MV-4-11 (cell line): ENCODE data around the gene MECP2.

Source experiments
- DNase-seq: peaks from one replicate; lab custom pipeline; 2025; lab: John Stamatoyannopoulos, UW

Gene MECP2

DNA sequence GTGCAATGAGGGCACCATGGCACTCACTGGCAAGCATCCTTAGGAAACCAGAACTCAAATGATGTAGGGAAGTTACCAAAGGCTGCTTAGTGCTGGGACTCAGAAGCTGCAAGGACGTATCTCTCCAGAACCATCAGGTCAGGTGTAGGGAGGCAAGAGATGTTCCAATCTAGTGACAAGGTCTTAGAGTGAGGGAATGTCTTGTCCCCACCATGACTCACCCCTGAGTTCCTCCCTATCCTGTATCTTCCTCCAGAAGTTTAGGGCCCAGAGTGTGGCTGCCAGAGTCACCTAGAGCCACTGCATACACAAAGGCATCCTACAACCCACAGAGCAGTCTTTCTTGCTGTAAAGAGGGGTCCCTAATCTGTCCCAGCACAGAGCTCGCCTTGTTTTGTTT lies 63.7 kb downstream of the MECP2 start:
- no peak for DNase-seq

DNA sequence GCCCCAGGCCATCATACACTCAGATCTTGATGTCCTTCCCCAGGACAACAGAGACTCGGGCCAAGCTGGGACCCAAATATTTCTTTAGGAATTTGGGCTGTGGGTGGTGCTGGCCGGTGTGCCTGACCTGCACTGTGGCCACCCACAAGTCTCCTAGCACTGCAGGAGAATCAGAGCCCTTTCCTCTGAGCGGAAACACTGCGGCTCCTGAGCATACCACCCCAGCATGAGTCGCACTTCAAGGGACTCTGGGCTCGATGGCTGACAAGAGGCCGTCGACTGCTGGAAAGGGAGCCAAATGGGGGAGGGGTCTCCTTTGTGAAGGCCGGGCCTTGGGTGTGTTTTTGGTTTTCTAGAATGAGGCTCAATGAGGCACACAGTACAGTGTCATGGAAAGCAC lies 64.9 kb downstream of the MECP2 start:
- DNase-seq = no peak

DNA sequence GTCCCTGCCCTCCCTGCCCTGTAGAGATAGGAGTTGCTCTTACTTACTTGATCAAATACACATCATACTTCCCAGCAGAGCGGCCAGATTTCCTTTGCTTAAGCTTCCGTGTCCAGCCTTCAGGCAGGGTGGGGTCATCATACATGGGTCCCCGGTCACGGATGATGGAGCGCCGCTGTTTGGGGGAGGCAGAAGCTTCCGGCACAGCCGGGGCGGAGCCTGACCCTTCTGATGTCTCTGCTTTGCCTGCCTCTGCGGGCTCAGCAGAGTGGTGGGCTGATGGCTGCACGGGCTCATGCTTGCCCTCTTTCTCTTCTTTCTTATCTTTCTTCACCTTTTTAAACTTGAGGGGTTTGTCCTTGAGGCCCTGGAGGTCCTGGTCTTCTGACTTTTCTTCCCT lies 65.4 kb downstream of the MECP2 start:
- DNase-seq = no peak

DNA sequence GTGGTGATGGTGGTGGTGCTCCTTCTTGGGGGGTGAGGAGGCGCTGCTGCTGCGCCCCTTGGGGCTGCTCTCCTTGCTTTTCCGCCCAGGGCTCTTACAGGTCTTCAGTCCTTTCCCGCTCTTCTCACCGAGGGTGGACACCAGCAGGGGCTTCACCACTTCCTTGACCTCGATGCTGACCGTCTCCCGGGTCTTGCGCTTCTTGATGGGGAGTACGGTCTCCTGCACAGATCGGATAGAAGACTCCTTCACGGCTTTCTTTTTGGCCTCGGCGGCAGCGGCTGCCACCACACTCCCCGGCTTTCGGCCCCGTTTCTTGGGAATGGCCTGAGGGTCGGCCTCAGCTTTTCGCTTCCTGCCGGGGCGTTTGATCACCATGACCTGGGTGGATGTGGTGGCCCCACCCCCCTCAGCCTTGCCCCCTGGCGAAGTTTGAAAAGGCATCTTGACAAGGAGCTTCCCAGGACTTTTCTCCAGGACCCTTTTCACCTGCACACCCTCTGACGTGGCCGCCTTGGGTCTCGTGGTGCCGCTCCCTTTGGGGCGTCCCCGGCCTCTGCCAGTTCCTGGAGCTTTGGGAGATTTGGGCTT lies 66.7 kb downstream of the MECP2 start:
- no peak for DNase-seq

DNA sequence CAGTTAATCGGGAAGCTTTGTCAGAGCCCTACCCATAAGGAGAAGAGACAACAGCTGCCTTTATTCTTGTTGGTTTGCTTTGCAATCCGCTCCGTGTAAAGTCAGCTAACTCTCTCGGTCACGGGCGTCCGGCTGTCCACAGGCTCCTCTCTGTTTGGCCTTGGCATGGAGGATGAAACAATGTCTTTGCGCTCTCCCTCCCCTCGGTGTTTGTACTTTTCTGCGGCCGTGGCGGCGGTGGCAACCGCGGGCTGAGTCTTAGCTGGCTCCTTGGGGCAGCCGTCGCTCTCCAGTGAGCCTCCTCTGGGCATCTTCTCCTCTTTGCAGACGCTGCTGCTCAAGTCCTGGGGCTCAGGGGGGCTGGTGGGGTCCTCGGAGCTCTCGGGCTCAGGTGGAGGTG lies 67.3 kb downstream of the MECP2 start:
- no peak for DNase-seq

DNA sequence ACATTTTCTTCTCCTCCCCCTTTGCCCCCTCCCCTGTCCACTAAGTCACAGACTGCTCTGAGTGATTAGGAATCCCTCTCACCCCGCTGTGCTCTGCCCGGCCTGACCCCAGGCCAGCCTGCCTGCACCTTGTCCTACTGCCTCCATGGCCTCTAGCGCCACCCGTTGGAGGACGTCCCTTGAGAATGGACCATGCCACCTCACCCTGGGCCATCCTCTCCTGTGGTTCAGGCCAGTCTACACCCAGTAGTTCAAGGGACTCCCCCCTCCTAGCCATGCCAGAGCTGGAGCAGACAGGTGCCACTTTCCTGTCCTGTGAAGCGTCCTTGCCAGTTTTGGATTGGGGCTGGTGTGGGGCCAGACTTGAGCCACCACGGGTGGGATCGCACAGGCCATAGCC lies 68.1 kb downstream of the MECP2 start:
- DNase-seq = no peak

DNA sequence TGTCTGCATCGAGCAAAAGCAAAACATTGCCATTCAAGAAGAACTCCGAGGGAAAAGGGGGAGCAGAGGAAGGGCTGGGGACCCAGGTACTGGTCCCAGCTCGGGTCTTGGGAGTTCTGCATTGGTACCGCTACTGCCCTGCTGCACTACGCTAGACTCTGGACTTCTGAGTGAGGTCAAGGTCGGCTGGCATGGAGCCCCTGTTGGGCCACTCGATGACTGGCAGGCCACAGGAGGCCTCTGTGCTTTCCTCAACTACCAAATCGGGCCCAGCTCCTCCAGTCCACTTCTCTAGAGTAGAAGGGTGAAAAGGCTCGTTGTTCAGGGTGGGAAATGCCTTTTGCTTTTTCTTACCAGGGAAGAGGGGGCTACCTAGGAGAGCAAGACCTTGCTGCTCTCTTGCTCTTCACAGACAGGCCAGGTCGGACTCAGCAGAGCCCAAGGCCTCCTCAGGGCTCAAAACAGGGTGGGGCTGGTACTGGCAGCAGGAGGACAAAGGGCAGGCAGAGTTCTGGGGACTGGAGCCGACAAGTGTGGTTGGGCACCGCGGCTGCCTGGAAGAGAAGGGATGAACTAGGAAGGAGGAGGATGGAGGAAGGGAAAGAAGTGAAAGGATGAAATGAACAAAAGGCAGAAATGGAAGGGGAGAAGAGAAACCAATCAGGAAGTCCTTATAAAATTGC lies 68.9 kb downstream of the MECP2 start:
- no peak for DNase-seq

DNA sequence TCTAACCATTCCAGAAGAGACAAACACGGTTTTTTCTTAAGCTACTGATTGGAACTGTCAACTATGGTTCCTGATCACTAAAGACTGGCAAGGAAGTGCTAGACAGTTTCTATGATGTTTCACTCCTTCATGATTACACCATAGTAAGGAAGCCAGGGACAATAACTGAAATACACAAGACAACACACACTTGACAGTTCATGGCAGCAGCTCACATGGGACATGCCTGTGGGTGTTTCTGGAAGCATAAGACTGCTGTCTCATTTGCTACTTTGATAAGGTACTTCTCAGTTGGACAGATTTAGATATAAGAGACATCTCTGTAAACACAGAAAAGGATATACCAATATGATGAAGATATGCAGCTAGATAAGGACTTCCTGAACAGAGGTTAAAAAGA lies 69.5 kb downstream of the MECP2 start:
- DNase-seq = no peak

DNA sequence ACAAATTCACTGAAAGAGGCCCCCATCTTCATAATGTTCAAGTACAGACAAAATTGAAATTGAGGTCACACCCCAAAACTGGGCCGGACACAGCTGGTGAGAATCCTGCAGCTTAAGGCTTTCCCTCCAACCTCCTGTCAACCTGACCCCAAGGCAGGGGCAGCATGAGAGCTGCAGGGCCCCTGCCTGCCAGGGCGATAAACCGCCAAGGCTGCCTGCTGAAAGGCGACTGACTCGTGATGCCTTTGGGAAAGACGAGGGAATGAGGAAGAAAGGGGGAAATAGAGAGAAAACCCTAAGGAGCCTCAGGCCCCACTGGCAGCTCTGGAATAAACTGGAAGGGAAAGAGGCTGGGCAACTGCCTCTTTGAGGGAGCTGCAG lies 70.5 kb downstream of the MECP2 start:
- DNase-seq = no peak

DNA sequence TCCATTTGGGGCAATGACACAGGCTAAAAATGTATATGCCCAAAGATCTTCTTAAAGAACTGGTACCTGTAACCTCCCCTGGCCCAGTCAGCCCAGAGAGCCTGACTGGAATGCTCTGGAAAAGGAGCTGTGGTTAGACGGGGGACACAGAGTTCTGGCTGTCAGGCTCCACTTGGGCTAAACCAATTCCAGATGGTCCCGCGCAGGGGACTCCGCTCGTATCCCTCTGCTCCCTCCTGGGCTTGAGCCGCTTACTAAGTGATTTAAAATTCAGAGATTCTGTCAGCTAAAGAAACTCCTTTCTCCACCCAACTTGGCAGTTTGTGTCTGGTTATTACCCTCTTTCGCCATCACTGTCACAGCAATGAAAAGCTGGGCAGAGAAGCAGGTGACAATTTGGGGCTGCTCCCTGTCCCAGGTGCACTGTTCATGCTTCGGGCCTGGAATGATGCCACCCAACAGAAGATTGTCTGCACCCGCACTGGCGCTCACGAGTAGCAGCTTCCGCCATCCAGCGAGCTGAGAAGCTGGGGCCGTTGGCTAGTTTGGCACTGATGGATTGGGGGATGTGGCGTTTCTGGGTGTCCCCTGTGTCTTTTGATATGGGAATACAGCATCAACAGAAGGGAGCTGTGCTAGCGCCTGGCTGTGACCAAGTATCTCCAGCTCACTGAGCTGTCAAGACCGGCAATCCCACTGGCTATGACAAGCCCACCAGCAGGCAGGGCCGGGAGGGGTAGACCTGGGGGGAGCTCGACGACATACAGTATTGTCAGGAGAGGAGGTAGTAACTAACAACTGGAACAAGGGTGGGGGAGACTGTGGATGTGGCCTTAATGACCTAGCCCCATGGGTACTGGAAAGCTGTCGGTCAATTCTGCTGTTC lies 71.1 kb downstream of the MECP2 start:
- no peak for DNase-seq

DNA sequence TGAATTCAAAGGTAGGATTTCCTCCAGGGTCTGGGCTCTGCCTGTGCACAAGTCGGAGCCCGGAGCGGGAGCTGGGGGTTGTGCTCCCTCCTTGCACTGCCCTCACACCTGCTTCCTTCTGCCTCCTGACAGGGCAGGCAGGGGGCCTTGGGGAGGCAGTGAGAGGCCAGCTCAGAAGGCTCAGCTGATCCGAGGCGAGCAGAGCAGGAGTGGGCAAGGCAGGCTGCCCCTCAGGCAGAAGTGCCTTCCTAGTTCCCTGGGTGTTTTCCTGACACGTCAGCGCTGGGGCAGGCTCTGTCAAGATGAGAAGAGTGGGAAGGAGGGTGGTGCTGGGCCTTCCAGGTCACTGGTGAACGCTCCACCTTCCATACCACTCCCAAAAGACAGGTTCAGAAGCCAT lies 72.3 kb downstream of the MECP2 start:
- DNase-seq = no peak

DNA sequence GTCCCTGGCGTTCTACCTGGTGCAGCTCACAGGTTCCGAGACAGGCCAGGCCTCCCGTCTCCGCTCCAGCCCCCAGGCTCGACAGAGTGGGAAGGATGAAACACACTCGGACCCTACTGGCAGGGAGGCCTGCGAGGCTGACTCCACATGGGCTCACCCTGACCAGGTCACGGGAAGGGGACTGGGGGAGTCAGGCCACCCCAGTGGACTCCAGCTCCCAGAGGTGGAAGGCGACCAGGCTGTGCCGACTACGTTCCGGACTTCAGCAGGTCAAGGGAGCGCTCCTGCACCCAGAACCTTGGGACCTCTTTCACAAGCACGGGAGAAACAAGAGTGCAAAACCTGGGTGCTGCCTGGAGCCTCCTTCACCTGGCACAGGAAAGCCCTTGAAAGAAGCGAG lies 73.2 kb downstream of the MECP2 start:
- no peak for DNase-seq

DNA sequence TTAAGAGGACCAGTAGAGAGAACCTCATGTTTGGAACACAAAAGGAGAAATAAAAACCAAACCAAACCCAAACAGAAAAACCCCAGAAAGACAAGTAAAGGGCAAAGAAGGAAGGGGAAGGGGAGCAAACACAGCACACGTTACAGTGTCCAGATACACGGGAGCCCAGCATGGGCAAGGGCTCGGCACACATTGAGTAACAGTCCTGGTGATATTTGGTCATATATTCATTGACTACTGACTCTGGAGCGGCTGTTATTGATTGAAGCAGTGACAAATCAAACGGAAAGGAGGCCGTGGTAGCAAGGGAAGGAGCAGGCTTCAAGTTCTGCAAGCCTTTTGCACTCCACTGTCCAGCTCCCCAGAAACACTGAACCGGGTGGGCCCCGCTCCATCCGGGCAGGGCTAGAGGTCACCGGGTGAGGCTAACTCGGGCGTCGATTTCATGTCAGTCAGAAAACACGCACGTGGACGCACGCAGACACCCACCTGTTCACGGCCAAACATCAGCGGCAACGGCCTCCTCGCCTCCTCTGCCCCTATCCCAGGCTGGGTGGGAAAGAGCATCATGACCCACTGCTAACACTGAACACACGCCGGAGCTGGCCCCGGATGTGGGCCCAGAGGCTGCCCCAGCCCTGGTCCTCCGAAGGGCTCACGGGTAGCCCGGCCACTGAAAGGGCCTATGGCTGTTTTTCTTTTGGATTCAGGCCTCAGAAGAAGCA lies 74.1 kb downstream of the MECP2 start:
- peak; percentile 14 for DNase-seq

DNA sequence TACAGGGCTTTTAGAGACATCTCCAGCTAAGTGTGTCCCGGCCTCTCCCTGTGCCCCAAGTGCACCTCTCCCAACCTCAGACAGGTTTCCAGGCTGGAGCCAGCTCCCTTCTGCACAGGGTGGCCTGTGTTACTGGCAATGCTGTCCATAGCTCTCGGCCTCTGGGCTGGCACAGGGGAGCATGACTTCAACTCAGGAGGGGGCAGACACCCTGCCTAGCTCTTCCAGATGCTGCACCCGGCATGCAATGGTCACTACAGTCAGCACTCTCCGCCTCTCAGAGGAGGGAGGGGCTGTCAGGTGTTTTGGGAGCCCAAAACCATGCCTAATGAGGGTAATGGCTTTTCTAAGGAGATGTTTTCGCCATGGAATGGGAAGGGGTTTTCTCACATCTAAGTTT lies 75.4 kb downstream of the MECP2 start:
- DNase-seq = no peak

DNA sequence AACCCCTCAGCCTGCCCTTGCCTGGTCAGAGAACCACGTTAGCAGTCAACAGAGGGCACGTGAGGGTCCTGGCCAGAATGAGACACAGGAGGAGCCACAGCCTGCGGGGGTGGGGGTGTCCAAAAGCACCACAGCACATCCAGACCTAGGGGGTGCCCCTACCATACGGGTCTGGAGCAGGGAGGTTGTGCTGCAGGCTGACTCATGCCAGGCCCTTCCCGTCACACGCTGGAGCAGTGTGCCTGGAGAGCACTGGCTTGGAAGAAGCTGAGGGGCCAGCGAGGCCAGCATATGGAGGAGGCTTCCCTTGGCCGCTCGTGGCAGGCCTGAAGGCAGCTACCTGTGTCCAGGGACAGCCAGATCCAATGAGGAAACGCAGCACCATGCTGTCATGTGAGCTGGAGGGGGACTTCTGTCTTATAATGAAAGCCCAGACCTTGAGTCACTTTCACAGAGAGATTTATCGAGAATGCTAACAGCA lies 76.3 kb downstream of the MECP2 start:
- DNase-seq = peak; percentile 25

DNA sequence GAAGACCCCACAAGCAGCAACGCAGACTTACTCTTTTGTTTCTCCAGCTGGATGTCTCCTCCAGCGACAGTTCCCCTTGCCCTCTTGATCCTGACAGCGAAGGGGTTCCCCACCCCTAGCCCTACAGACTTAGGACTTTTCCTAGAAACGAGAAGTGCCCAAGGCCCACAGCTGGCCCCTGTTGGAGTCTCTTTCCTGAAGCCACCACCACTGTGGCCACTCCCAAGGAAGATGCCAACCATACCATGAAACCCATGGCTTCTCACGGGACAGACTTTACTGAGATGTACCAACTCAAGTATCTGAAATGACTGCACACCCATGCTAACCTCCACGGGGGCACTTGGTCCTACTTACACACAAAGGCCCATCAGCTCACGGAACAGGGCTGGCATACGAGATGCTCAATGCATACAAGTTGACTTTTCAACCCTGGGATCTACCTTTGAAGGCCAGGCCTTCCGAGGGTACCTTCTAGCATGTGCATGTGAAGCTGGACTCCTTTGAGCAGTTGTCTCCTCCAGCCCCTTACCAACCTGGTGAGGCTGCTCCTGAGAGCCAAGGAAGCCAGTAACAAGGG lies 76.9 kb downstream of the MECP2 start:
- DNase-seq = peak; percentile 55

DNA sequence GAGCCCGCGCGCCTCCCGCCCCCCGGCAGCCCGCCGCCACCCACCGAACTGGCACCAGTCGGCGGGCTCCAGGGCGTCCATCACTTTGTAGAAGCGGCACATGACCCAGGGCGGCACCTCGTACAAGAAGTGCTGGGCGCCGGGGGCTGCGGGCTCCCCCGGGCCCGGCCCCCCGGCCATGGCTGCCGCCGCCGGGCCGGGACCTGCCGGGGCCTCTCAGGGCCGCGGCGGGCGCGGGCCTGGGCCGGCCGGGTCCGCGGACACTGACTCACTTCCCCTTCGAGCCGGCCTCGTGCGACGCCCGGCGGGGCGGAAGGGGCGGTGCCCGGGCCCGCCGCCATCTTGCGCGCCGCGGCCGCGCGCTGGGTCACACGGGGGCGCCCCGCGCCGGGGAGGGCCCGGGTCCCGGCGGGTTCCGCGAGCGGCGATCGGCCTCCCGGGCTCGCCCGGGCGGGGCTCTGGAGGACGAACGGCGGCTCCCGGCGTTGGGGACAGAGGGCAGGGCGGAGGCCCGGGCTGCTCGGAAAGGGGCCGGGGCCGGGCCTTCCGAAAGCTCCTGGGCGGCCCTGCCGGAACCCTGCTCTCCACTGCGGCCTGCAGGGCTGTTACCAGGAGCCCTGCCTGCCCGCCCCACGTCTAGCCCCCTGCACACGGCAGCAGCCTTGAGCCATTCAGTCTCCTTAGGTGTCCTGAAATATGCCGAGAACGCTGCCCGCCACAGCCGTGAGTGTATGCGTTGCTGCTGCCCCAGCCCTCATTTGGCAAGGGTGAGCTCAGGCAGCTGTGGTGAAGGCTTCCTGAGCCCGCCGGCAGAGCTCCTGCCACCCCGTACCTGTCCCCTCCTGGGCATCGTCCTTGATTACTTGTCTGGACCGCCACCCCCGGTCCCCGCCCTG lies 77.6 kb downstream of the MECP2 start, which contains the start of gene IRAK1:
Gene IRAK1, minus strand, starts transcription at position 270 of the 896 bp plus-strand sequence. Its CDS starts 90 bp downstream, at position 180.
- DNase-seq = peak; percentile 27

DNA sequence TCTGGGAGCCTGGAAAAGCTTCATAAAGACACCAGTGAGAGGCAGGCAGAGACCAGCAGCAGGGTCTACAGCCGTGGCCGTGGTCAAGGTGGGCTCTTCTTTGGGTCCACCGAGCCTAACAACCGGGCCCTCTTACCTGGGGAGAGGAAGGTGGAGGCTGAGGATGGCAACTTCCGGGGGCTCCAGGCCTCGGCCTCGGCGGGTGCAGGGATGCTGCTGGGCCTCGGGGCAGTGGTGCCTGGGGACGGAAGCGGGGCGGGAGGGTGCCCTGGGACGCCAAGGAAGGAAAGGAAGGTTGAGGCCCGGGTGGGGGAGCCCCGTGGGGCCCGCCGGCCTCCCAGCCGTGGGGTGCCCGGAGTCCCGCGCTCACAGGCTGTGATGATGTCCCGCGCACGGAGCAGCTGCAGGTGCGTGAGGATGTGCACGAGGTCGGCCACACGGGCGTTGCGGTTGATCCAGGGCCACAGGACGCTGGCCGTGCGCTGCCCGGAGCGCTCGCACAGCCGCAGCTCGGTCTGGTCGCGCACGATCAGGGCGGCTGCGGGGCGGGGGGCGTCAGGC lies 78.4 kb downstream of the MECP2 start:
- no peak for DNase-seq

DNA sequence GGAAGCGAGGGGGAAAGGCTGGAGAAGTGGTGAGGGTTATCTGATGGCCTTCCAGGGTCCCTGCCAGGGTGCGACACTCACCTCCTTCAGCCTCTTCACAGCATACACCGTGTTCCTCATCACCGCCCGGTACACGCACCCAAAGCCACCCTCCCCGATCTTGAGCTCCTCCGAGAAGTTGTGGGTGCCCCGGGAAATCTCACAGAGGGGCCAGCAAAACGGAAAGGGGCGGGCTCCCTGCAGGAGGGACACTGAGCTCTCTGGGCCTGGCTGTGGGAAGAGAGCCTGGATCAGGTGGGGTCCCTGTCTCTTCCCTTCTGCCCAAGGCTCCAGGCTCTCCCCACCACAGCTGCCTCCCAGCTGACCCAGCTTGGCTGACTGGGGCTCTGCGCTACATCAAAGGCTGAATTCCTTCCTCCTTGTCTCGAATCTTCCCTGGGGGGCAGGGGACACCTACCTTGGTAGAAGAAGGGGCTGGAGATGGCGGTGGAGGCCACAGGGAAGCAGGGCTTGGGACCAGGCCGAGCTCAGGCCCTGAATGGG lies 78.9 kb downstream of the MECP2 start:
- DNase-seq = no peak
